GM12801 (cell line): ENCODE data around the gene SPP1.

Experiments
- CTCF ChIP-seq: IDR thresholded peaks from one replicate; pipeline ENCODE4 v1.5.1; 2011; ENCODE audit warnings: control low read depth; ENCODE audit not compliant: insufficient read length; ENCODE audit errors: extremely low read depth

Gene SPP1

GRCh38 chr4:87982036-87982435 is 6.5 kb downstream of the SPP1 start:
- TF ChIP-seq CTCF, result no peak

GRCh38 chr4:87982446-87983010 is 7.0 kb downstream of the SPP1 start:
- TF ChIP-seq CTCF, result no peak

- TF ChIP-seq CTCF, result no peak
Observed at GRCh38 chr4:87983996-87984395, 8.5 kb downstream of the SPP1 start.

- TF ChIP-seq CTCF, result no peak
Observed at GRCh38 chr4:87985097-87985886, 9.8 kb downstream of the SPP1 start.

GRCh38 chr4:87985887-87986200 is 10.3 kb downstream of the SPP1 start:
- TF ChIP-seq CTCF, result no peak

- no peak for TF ChIP-seq CTCF
Observed at GRCh38 chr4:87986508-87986907, 11.0 kb downstream of the SPP1 start.

- no peak for TF ChIP-seq CTCF
Observed at GRCh38 chr4:87989765-87990164, 14.3 kb downstream of the SPP1 start.
